GM21825 (cell line): ENCODE data around the gene AKT2.
A peak's percentile ranks its signal among the peaks of the same experiment; 100 is the strongest.

Source experiments
- ATAC-seq: cut with Tn5 transposase; IDR thresholded peaks from one replicate; pipeline ENCODE4 v1.9.1; 2021; ENCODE audit warnings: mild to moderate bottlenecking, moderate library complexity; ENCODE audit not compliant: unreplicated experiment

AKT2 gene

GRCh38 chr19:40198272-40198990 is 86.7 kb downstream of the AKT2 start:
- ATAC-seq: no peak

- no peak for ATAC-seq
Observed at GRCh38 chr19:40193587-40193849, 91.6 kb downstream of the AKT2 start.

GRCh38 chr19:40192758-40193586 is 92.2 kb downstream of the AKT2 start:
- no peak for ATAC-seq

GRCh38 chr19:40191836-40192646 is 93.1 kb downstream of the AKT2 start:
- peak; percentile 21 for ATAC-seq

- ATAC-seq: peak; percentile 68
Observed at GRCh38 chr19:40190891-40191835, 94.0 kb downstream of the AKT2 start, which contains the start of gene MAP3K10. TSS of gene MAP3K10 (plus strand) at chr19:40191426. CDS start at chr19:40192032, 606 bp downstream.

- no peak for ATAC-seq
Observed at GRCh38 chr19:40184273-40184672, 100.9 kb downstream of the AKT2 start.
